ENCODE data around the gene HBB.

HBB gene

GRCh38 chr11:5229356-5229755 lies 2.5 kb upstream of the HBB start:
- H4K20me1 ChIP-seq (ENCODE audit: insufficient read depth, low read length) = no peaks in the 10 kb centered on the region
- no peaks in the 10 kb centered on the region for H3K9me3 ChIP-seq (ENCODE audit: insufficient read depth, low read length)
- peaks cover 7% of the 10 kb centered on the region for H3K4me1 ChIP-seq (ENCODE audit: low read length)
- no peak overlapping the region for H3K27ac ChIP-seq (ENCODE audit: low read length)
- H3K36me3 ChIP-seq (replicated peaks; ENCODE audit: low read depth, low read length) = no peaks in the 10 kb centered on the region
- no peak overlapping the region for H3K4me3 ChIP-seq (ENCODE audit: low read length)
- no peak overlapping the region for H3K9ac ChIP-seq (ENCODE audit: low read length)
- H3K79me2 ChIP-seq (ENCODE audit: low read length) = no peaks in the 10 kb centered on the region
- TF ChIP-seq CTCF (IDR thresholded peaks at IDR 0.05; ENCODE audit: low read depth, low read length) (no peak), EZH2phosphoT487 (IDR thresholded peaks at IDR 0.05; ENCODE audit: low read depth) (no peak)
- no peak overlapping the region for H3K4me2 ChIP-seq (ENCODE audit: low read length)
- H3K27me3 ChIP-seq (ENCODE audit: low read depth, low read length) = no peaks in the 10 kb centered on the region
- H2AFZ ChIP-seq (ENCODE audit: low read depth, low read length) = no peak overlapping the region

- H3K4me3 ChIP-seq (ENCODE audit: low read length) = no peak overlapping the region
- no peaks in the 10 kb centered on the region for H4K20me1 ChIP-seq (ENCODE audit: insufficient read depth, low read length)
- H2AFZ ChIP-seq (ENCODE audit: low read depth, low read length) = no peak overlapping the region
- H3K9ac ChIP-seq (ENCODE audit: low read length) = no peak overlapping the region
- H3K27me3 ChIP-seq (ENCODE audit: low read depth, low read length) = no peaks in the 10 kb centered on the region
- peaks cover 4% of the 10 kb centered on the region; the same call in 1 of the 2 replicates for H3K4me1 ChIP-seq (ENCODE audit: low read length)
- no peak overlapping the region for H3K27ac ChIP-seq (ENCODE audit: low read length)
- H3K4me2 ChIP-seq (ENCODE audit: low read length) = no peak overlapping the region
- H3K79me2 ChIP-seq (ENCODE audit: low read length) = no peaks in the 10 kb centered on the region
- H3K36me3 ChIP-seq (replicated peaks; ENCODE audit: low read depth, low read length) = no peaks in the 10 kb centered on the region
- no peaks in the 10 kb centered on the region for H3K9me3 ChIP-seq (ENCODE audit: insufficient read depth, low read length)
- no peak for TF ChIP-seq CTCF (IDR thresholded peaks at IDR 0.05; ENCODE audit: low read depth, low read length)
- no peak for TF ChIP-seq EZH2phosphoT487 (IDR thresholded peaks at IDR 0.05; ENCODE audit: low read depth)
Observed at GRCh38 chr11:5228124-5228523, 1.3 kb upstream of the HBB start.

- no peak overlapping the region for H2AFZ ChIP-seq (ENCODE audit: low read depth, low read length)
- TF ChIP-seq CTCF (IDR thresholded peaks at IDR 0.05; ENCODE audit: low read depth, low read length) (no peak), EZH2phosphoT487 (IDR thresholded peaks at IDR 0.05; ENCODE audit: low read depth) (no peak)
- no peak overlapping the region for H3K27ac ChIP-seq (ENCODE audit: low read length)
- no peak overlapping the region for H3K4me2 ChIP-seq (ENCODE audit: low read length)
- no peaks in the 10 kb centered on the region for H4K20me1 ChIP-seq (ENCODE audit: insufficient read depth, low read length)
- no peak overlapping the region for H3K4me3 ChIP-seq (ENCODE audit: low read length)
- peaks cover 4% of the 10 kb centered on the region; the same call in 1 of the 2 replicates for H3K4me1 ChIP-seq (ENCODE audit: low read length)
- no peaks in the 10 kb centered on the region for H3K36me3 ChIP-seq (replicated peaks; ENCODE audit: low read depth, low read length)
- H3K79me2 ChIP-seq (ENCODE audit: low read length) = no peaks in the 10 kb centered on the region
- no peaks in the 10 kb centered on the region for H3K9me3 ChIP-seq (ENCODE audit: insufficient read depth, low read length)
- H3K27me3 ChIP-seq (ENCODE audit: low read depth, low read length) = no peaks in the 10 kb centered on the region
- H3K9ac ChIP-seq (ENCODE audit: low read length) = no peak overlapping the region
Observed at GRCh38 chr11:5227681-5228080, 810 bp upstream of the HBB start.

GRCh38 chr11:5225480-5225871 lies 1.4 kb downstream of the HBB start:
- Histone ChIP-seq H3K4me3 (ENCODE audit: low read length) (no peak overlapping the region), H3K9me3 (ENCODE audit: insufficient read depth, low read length) (no peaks in the 10 kb centered on the region), H3K4me2 (ENCODE audit: low read length) (no peak overlapping the region), H3K36me3 (replicated peaks; ENCODE audit: low read depth, low read length) (no peaks in the 10 kb centered on the region), H3K4me1 (ENCODE audit: low read length) (peaks cover 4% of the 10 kb centered on the region; the same call in 1 of the 2 replicates), H3K79me2 (ENCODE audit: low read length) (no peaks in the 10 kb centered on the region), H4K20me1 (ENCODE audit: insufficient read depth, low read length) (no peaks in the 10 kb centered on the region), H3K27me3 (ENCODE audit: low read depth, low read length) (no peaks in the 10 kb centered on the region), H3K27ac (ENCODE audit: low read length) (no peak overlapping the region), H3K9ac (ENCODE audit: low read length) (no peak overlapping the region), H2AFZ (ENCODE audit: low read depth, low read length) (no peak overlapping the region)
- TF ChIP-seq EZH2phosphoT487 (IDR thresholded peaks at IDR 0.05; ENCODE audit: low read depth) (no peak), CTCF (IDR thresholded peaks at IDR 0.05; ENCODE audit: low read depth, low read length) (no peak)
